GM23338 (cell line): Measurements from ENCODE around the gene ZBTB7B. TPM values are rescaled to one million over a fixed set of nuclear protein-coding genes. Genes with fewer than 3 reads are reported as not detected.

Experiments
- ATAC-seq: fragments of 200-7000 bp; cut with Tn5 transposase; 3 replicates; pipeline ENCODE4 v1.9.1; 2020
- DNase-seq: peaks from one replicate; pipeline ENCODE4 v3.0.0-alpha.2; 2015; ENCODE audit warnings: low spot score
- H2AFZ ChIP-seq: fragments of 200-600 bp; sonication (generic); 2 replicates; pipeline ENCODE4 v1.8.0; 2016; ENCODE audit warnings: antibody characterized with exemption, mild to moderate bottlenecking, moderate library complexity
- H3F3A ChIP-seq: fragments of 200-600 bp; sonication (generic); replicated peaks from 2 replicates; pipeline ENCODE4 v1.8.0; 2017; ENCODE audit warnings: antibody characterized with exemption, mixed run types, low read depth
- H3K27ac ChIP-seq: fragments of 200-600 bp; sonication (generic); 2 replicates; pipeline ENCODE4 v1.6.1; 2016; ENCODE audit warnings: low read depth
- H3K27me3 ChIP-seq: fragments of 200-600 bp; sonication (generic); 2 replicates; pipeline ENCODE4 v1.8.0; 2016; ENCODE audit warnings: mild to moderate bottlenecking, mixed run types, moderate library complexity; ENCODE audit not compliant: insufficient read depth
- H3K36me3 ChIP-seq: fragments of 200-600 bp; sonication (generic); 2 replicates; pipeline ENCODE4 v1.8.0; 2016; ENCODE audit warnings: mild to moderate bottlenecking; ENCODE audit not compliant: insufficient read depth
- H3K4me1 ChIP-seq: fragments of 200-600 bp; sonication (generic); 2 replicates; pipeline ENCODE4 v1.8.0; 2016; ENCODE audit warnings: mild to moderate bottlenecking, moderate library complexity; ENCODE audit not compliant: insufficient read depth
- H3K4me2 ChIP-seq: fragments of 200-600 bp; sonication (generic); 2 replicates; pipeline ENCODE4 v1.7.1; 2017; ENCODE audit warnings: mixed run types
- H3K4me3 ChIP-seq: fragments of 200-600 bp; sonication (generic); 2 replicates; pipeline ENCODE4 v1.6.1; 2016; ENCODE audit warnings: mixed run types
- H3K79me2 ChIP-seq: fragments of 200-600 bp; sonication (generic); replicated peaks from 2 replicates; pipeline ENCODE4 v1.8.0; 2017; ENCODE audit warnings: mild to moderate bottlenecking; ENCODE audit not compliant: insufficient read depth
- H3K9me2 ChIP-seq: fragments of 200-600 bp; sonication (generic); 2 replicates; pipeline ENCODE4 v1.8.0; 2017; ENCODE audit not compliant: insufficient read depth
- H4K20me1 ChIP-seq: fragments of 200-600 bp; sonication (generic); replicated peaks from 2 replicates; pipeline ENCODE4 v1.8.0; 2017; ENCODE audit warnings: mild to moderate bottlenecking; ENCODE audit not compliant: insufficient read depth
- H3K27ac Mint-ChIP-seq: 2 replicates; pipeline ENCODE4 v1.8.0; 2020; ENCODE audit warnings: inconsistent platforms, mild to moderate bottlenecking, moderate library complexity, mixed read lengths
- H3K27me3 Mint-ChIP-seq: 3 replicates; pipeline ENCODE4 v1.8.0; 2022; ENCODE audit warnings: low read depth, mild to moderate bottlenecking, moderate library complexity, mixed read lengths, inconsistent platforms; ENCODE audit not compliant: insufficient read depth, poor library complexity
- H3K36me3 Mint-ChIP-seq: 3 replicates; pipeline ENCODE4 v1.8.0; 2021; ENCODE audit warnings: low read depth, mild to moderate bottlenecking, inconsistent platforms, moderate library complexity, mixed read lengths
- H3K4me1 Mint-ChIP-seq: 3 replicates; pipeline ENCODE4 v1.8.0; 2020; ENCODE audit warnings: mild to moderate bottlenecking, inconsistent platforms, mixed read lengths
- H3K4me3 Mint-ChIP-seq: 3 replicates; pipeline ENCODE4 v1.8.0; 2021; ENCODE audit warnings: moderate library complexity, mild to moderate bottlenecking, inconsistent platforms, mixed read lengths
- H3K9me3 Mint-ChIP-seq: 3 replicates; pipeline ENCODE4 v1.8.0; 2020; ENCODE audit warnings: moderate library complexity, mild to moderate bottlenecking, inconsistent platforms, mixed read lengths
- CREB1 ChIP-seq: fragments of 250-450 bp; sonication (Bioruptor Pico); IDR thresholded peaks from 2 replicates; pipeline ENCODE4 v1.5.0; 2020; ENCODE audit warnings: low read depth, mild to moderate bottlenecking, moderate library complexity
- POLR2AphosphoS5 ChIP-seq: IDR thresholded peaks from 2 replicates; pipeline ENCODE4 v1.6.1; 2016; ENCODE audit warnings: antibody characterized with exemption, low read depth
- STAT1 ChIP-seq: IDR thresholded peaks from one replicate; pipeline ENCODE4 v1.6.1; 2016; ENCODE audit warnings: antibody characterized with exemption; ENCODE audit not compliant: unreplicated experiment
- polyA plus RNA-seq: library from polyadenylated mRNA; unstranded; fragments of >200 nt; fragmentation: Nextera tagmentation; extraction: Ambion mirVana; gene quantifications from 2 replicates; pipeline ENCODE4 v1.2.1, GENCODE V29; 2016
- total RNA-seq: library from RNA; depleted of rRNA; stranded (reverse); fragments of >200 nt; shearing (Covaris generic); gene quantifications from 2 replicates; pipeline ENCODE4 v1.2.3, GENCODE V29; 2014
- TF ChIP-seq, protein P1 (sequence below): IDR thresholded peaks from one replicate; pipeline ENCODE4 v1.6.1; 2018; ENCODE audit warnings: antibody characterized with exemption; ENCODE audit not compliant: unreplicated experiment
- TF ChIP-seq, protein P2 (sequence below): fragments of 250-450 bp; sonication (Bioruptor Pico); IDR thresholded peaks from 2 replicates; pipeline ENCODE4 v1.5.0; 2020; ENCODE audit warnings: mild to moderate bottlenecking, moderate library complexity

Gene ZBTB7B
- total and polyA plus RNA-seq, 2 experiments from 2014 or later, result 3.6 to 32.6 TPM

DNA sequence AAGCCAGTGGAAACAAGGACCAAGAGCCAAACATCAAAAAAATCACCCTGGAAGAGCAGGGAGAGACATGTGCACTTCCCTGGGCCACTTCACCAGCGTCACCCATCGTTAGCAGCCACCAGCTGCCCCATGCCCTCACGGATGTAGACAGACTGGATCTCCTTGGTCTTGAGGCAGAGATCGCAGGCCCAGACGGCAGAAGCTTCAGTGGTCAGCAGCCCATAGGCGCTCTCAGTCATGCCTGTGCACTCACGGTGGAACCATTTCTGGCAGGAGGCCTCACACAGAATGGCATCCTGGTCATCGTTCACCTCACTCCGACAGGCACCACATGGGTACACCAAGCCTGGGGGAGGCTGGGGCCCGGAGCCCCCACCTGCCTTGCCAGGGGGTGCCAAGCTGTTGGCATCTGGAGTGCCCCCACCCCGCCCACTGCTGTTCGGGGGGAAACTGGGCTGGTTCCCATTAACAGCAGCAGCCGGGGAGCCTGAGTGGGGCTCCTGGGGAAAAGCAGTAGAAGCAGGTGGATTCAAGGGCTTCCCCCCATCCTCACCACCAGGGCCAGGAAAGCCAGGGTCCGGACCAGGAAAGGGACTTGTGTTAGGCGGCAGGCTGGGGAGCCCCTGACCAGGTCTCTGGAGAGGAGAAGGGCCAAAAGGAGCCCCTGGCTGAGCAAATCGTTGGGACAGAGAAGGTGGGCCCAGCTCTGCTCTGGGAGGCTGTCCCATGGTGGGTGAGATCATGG, 43.7 kb upstream of the ZBTB7B start:
- Mint-ChIP-seq H3K4me1 (peaks cover 68% of the 10 kb centered on the region), H3K36me3 (peaks cover 41% of the 10 kb centered on the region), H3K4me3 (0 out of 3 replicates have a peak overlapping the region, but pooled peaks have one; percentile 9), H3K27me3 (peaks cover 33% of the 10 kb centered on the region), H3K27ac (no peak overlapping the region), H3K9me3 (no peaks in the 10 kb centered on the region)
- H4K20me1 ChIP-seq, result peaks cover 22% of the 10 kb centered on the region
- no peaks in the 10 kb centered on the region for H3K27me3 ChIP-seq
- no peak for ATAC-seq
- H3F3A ChIP-seq, result peaks cover 43% of the 10 kb centered on the region
- no peak overlapping the region for H3K27ac ChIP-seq
- no peaks in the 10 kb centered on the region for H3K9me2 ChIP-seq
- H3K79me2 ChIP-seq, result peaks cover 13% of the 10 kb centered on the region
- DNase-seq, result no peak
- no peak overlapping the region for H3K4me2 ChIP-seq
- TF ChIP-seq, protein P1, sequence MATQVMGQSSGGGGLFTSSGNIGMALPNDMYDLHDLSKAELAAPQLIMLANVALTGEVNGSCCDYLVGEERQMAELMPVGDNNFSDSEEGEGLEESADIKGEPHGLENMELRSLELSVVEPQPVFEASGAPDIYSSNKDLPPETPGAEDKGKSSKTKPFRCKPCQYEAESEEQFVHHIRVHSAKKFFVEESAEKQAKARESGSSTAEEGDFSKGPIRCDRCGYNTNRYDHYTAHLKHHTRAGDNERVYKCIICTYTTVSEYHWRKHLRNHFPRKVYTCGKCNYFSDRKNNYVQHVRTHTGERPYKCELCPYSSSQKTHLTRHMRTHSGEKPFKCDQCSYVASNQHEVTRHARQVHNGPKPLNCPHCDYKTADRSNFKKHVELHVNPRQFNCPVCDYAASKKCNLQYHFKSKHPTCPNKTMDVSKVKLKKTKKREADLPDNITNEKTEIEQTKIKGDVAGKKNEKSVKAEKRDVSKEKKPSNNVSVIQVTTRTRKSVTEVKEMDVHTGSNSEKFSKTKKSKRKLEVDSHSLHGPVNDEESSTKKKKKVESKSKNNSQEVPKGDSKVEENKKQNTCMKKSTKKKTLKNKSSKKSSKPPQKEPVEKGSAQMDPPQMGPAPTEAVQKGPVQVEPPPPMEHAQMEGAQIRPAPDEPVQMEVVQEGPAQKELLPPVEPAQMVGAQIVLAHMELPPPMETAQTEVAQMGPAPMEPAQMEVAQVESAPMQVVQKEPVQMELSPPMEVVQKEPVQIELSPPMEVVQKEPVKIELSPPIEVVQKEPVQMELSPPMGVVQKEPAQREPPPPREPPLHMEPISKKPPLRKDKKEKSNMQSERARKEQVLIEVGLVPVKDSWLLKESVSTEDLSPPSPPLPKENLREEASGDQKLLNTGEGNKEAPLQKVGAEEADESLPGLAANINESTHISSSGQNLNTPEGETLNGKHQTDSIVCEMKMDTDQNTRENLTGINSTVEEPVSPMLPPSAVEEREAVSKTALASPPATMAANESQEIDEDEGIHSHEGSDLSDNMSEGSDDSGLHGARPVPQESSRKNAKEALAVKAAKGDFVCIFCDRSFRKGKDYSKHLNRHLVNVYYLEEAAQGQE, result no peak
- H2AFZ ChIP-seq, result no peak overlapping the region
- peaks cover 10% of the 10 kb centered on the region; the same call in 1 of the 2 replicates for H3K36me3 ChIP-seq
- peaks cover 50% of the 10 kb centered on the region for H3K4me1 ChIP-seq
- no peak overlapping the region for H3K4me3 ChIP-seq

DNA sequence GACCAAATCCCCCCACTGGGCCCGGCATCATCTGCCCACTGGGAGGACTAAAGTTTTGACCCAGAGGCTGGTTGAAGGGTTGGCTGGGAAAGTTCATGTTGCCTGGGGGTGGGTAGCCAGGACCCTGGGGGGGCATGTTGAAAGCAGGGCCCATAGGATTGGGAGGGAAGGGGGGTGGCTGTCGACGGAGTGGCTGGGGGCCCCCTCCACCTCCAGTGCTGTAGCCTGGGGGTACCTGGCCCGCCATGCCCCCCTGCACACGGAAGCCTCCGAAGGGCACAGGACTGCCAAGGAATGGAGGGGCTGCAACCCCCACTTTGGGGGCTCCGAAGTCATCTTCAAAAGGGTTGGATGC, 43.2 kb upstream of the ZBTB7B start:
- Mint-ChIP-seq H3K36me3 (peaks cover 45% of the 10 kb centered on the region), H3K27ac (no peak overlapping the region), H3K4me3 (peak overlapping the region; percentile 29; the same call in 1 of the 3 replicates), H3K9me3 (no peaks in the 10 kb centered on the region), H3K27me3 (peaks cover 32% of the 10 kb centered on the region), H3K4me1 (peaks cover 65% of the 10 kb centered on the region)
- H3K27ac ChIP-seq, result no peak overlapping the region
- H2AFZ ChIP-seq, result no peak overlapping the region
- TF ChIP-seq STAT1, result no peak
- TF ChIP-seq CREB1, result no peak
- TF ChIP-seq, protein P2, sequence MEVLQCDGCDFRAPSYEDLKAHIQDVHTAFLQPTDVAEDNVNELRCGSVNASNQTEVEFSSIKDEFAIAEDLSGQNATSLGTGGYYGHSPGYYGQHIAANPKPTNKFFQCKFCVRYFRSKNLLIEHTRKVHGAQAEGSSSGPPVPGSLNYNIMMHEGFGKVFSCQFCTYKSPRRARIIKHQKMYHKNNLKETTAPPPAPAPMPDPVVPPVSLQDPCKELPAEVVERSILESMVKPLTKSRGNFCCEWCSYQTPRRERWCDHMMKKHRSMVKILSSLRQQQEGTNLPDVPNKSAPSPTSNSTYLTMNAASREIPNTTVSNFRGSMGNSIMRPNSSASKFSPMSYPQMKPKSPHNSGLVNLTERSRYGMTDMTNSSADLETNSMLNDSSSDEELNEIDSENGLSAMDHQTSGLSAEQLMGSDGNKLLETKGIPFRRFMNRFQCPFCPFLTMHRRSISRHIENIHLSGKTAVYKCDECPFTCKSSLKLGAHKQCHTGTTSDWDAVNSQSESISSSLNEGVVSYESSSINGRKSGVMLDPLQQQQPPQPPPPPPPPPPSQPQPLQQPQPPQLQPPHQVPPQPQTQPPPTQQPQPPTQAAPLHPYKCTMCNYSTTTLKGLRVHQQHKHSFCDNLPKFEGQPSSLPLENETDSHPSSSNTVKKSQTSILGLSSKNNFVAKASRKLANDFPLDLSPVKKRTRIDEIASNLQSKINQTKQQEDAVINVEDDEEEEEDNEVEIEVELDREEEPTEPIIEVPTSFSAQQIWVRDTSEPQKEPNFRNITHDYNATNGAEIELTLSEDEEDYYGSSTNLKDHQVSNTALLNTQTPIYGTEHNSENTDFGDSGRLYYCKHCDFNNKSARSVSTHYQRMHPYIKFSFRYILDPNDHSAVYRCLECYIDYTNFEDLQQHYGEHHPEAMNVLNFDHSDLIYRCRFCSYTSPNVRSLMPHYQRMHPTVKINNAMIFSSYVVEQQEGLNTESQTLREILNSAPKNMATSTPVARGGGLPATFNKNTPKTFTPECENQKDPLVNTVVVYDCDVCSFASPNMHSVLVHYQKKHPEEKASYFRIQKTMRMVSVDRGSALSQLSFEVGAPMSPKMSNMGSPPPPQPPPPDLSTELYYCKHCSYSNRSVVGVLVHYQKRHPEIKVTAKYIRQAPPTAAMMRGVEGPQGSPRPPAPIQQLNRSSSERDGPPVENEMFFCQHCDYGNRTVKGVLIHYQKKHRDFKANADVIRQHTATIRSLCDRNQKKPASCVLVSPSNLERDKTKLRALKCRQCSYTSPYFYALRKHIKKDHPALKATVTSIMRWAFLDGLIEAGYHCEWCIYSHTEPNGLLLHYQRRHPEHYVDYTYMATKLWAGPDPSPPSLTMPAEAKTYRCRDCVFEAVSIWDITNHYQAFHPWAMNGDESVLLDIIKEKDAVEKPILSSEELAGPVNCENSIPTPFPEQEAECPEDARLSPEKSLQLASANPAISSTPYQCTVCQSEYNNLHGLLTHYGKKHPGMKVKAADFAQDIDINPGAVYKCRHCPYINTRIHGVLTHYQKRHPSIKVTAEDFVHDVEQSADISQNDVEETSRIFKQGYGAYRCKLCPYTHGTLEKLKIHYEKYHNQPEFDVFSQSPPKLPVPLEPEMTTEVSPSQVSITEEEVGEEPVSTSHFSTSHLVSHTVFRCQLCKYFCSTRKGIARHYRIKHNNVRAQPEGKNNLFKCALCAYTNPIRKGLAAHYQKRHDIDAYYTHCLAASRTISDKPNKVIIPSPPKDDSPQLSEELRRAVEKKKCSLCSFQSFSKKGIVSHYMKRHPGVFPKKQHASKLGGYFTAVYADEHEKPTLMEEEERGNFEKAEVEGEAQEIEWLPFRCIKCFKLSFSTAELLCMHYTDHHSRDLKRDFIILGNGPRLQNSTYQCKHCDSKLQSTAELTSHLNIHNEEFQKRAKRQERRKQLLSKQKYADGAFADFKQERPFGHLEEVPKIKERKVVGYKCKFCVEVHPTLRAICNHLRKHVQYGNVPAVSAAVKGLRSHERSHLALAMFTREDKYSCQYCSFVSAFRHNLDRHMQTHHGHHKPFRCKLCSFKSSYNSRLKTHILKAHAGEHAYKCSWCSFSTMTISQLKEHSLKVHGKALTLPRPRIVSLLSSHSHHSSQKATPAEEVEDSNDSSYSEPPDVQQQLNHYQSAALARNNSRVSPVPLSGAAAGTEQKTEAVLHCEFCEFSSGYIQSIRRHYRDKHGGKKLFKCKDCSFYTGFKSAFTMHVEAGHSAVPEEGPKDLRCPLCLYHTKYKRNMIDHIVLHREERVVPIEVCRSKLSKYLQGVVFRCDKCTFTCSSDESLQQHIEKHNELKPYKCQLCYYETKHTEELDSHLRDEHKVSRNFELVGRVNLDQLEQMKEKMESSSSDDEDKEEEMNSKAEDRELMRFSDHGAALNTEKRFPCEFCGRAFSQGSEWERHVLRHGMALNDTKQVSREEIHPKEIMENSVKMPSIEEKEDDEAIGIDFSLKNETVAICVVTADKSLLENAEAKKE, result no peak
- no peak for TF ChIP-seq POLR2AphosphoS5
- H3F3A ChIP-seq, result peaks cover 45% of the 10 kb centered on the region
- no peaks in the 10 kb centered on the region for H3K27me3 ChIP-seq
- peaks cover 26% of the 10 kb centered on the region for H4K20me1 ChIP-seq
- ATAC-seq (no peak), DNase-seq (no peak)
- peaks cover 13% of the 10 kb centered on the region for H3K79me2 ChIP-seq
- H3K4me2 ChIP-seq, result no peak overlapping the region
- peaks cover 11% of the 10 kb centered on the region; the same call in 1 of the 2 replicates for H3K36me3 ChIP-seq
- no peaks in the 10 kb centered on the region for H3K9me2 ChIP-seq
- no peak overlapping the region for H3K4me3 ChIP-seq
- H3K4me1 ChIP-seq, result peaks cover 54% of the 10 kb centered on the region
